Activated T-cell treated with anti-CD3 and anti-CD28 coated beads, Interleukin-2, amount 50 U/mL, for 1 hour (primary cell): Measurements from ENCODE around the gene ADAMTS12.

Experiments
- DNase-seq: peaks from one replicate; pipeline ENCODE4 v3.0.0-alpha.2; 2020

The ADAMTS12 gene

GRCh38 chr5:33696411-33696810 is 195.4 kb downstream of the ADAMTS12 start:
- no peak for DNase-seq

- no peak for DNase-seq
These were observed 198.8 kb downstream of the ADAMTS12 start for GRCh38 chr5:33692980-33693379.

GRCh38 chr5:33691856-33692255 is 199.9 kb downstream of the ADAMTS12 start:
- no peak for DNase-seq

DNA sequence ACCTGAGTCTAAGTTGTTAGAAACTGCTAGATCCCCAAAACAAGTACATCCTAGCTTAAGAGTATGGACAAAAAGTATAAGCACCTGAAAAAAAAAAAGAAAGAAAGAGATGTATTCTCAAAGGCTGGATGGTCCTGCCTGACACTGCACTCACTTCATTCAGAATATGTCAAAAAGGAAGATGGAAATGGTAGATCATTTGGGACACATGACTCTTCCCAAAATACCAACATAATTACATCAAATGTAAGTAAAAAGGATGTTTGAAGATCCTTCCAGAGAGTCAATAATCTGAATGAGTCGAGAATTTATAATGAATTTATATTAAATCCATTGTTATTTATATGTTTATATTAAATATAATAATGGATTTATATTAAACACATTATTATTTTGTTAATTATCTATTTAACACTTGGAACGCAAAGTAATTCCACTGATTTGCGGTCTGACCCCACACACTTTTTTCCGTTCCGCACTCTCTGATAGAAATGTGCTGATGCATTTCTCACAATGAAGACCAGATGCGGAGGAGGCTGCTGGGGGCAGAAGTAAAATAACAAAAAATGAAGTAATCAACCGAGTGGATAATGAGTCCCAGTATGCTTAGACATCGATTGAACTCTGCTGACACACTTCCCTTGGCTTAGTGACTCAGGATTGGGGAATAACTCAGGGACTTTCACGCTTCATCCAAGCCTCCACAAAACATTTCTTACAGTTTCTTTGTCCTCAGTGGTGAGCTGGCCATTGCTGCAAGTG is 201.2 kb downstream of the ADAMTS12 start:
- no peak for DNase-seq

DNA sequence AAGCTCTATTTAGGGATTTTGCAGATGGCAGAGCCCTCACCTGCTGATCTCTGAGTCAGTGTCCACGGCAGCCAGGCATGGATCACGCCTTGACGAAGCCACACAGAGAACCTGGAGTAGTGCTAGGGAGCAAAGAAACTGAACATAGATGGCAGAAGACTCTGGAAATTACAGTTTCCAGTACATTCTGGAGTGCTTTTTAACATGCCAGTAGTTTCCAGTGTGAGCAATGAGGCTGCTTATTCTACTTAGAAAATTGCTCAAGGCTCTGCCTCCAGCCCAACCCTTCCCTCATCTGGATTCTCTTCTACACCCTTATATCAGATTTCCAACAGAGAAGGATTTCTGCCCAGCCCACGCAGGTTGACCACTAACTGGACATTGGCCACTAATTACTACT is 203.3 kb downstream of the ADAMTS12 start:
- no peak for DNase-seq

DNA sequence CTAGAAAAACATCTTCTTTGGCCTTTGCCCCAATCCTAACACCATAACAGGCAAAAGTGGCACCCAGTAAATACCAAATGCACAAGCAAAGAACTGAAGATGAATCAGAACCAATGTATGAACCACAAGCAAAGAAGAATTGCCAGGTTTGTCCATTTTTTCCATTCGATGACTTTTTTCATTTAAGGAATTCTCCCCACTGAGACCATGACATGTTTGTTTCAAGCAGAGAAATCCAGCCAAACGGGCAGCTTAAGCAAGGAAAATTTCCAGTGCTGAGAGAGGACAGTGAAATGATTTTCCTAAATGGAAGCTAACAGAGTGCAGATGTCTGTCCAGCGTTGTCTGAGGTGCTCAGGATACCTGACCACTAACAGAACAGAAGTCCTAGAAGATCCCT is 203.7 kb downstream of the ADAMTS12 start:
- DNase-seq: no peak

DNA sequence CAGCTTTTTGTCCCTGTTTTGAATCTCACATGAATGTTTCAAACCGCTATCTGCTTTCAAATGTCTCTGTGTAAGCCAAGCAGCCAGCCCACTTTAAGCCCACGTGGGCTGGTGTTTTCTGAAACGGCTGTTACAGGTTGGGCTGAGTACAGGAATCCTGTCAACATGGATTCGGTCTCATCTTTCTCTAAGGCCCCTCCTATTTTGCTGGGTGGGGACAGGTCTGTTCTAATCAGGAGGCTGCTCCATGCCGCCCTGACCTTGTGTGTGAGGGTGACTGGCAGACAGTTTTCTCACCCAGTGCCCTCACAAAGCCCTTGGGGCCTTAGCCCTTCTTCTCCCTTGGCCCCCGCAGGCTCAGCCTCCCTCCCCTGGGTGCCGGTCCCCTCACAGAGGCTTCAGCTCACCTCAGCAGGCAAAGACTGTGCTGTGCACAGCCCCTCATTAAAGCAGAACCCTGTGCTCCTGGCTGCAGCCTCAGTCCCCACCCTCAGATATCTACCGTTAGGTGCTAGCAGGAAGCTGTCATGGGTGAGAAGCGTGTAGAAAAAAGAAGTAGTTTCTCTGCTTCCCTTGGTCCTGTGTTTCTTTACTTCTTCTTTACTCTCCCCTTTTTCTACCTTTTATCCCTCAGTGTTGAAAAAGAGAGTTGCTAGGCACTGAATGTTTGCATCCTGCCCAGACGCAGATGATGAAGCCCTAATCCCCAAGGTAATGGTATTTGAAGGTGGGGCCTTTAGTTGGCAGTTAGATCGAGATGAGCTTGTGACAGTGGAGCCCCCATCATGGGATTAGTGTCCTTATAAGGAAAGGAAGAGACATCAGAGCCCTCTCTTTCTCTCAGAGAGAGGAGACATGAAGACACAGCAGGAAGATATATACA is 205.7 kb downstream of the ADAMTS12 start:
- no peak for DNase-seq

- DNase-seq: no peak
These were observed 207.2 kb downstream of the ADAMTS12 start for GRCh38 chr5:33684496-33685159.

GRCh38 chr5:33679791-33680190 is 212.0 kb downstream of the ADAMTS12 start:
- DNase-seq: no peak

- DNase-seq: no peak
These were observed 215.8 kb downstream of the ADAMTS12 start for GRCh38 chr5:33675958-33676464.

- no peak for DNase-seq
These were observed 220.0 kb downstream of the ADAMTS12 start for GRCh38 chr5:33671700-33672291.

DNA sequence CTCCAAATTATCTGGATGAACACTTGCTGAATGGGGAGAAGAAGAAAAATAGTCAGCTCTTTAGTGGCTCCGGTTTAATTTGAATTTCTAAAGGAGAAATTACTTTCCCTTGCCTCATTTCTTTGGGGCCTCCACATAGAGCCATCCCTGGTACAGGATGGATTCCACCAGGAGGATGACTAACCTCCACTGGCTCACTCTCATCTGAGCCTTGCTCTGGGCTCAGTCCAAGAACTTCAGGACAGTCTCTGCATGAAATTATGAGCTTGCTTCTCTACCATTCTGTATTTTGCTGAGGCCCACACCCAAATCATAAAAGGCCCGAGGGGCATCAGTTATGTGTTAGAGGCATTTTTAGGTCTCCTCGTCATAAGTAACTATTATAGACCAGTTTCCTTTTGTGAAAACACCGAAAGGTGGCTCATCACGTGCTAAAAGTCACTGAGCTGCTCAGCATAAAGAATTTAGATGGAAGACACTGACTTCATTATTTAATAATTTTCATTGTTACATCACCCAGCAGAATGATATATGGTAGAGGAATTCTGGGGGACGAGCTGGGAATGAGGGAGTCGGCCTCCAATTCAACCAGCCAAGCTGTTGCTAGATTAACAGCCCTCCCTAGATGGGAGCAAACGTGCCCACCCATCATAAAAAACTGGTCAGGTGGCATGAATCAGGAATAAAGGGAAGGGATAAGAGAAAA is 228.9 kb downstream of the ADAMTS12 start:
- no peak for DNase-seq

DNA sequence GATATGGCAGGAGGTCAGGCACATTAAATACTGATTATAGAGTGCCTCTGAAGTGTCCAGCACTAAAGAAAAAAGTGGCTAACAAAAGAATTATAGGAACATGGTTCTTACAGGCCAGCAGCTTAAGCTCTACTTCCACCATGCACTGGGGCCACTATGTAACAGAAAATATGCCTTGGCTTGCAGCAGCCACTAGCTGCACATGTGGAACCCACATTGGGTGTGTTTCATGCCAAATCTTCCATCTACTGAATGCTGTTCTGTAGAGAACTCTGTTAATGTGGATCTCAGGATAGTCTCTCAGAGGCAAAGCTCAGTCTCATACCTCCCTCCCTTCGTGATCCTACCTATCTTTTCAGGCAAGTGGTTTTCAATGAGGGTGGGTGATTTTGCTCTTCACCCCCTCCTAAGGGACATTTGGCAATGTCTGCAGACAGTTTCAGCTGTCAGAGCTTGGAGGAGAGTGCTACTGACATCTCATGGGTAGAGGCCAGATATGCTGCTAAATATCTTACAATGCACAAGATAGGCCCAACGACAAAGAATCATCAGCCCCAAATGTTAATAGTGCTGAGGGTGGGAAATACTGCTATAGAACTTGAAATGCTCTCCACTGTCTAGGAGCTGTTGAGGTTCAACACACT is 232.1 kb downstream of the ADAMTS12 start:
- DNase-seq: no peak

GRCh38 chr5:33657804-33658440 is 233.9 kb downstream of the ADAMTS12 start:
- no peak for DNase-seq

DNA sequence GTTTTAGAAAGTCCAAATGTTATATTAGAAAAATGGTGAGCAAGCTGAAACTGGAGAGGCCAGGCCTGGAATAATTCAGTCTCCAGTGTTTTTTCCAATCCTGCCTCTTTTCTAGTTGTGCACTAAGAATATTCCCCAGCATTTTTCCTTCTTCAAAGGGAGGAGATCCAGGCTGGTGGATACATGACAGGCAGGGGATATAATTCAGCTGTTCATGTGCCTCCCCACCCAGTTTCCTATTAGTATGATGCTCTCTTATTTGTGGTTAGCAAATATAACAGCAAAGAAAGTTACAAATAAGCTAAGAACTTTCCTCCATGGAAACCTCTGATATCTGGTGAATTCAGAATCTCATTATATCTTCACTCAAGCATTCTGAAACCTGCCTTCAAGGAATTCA is 234.6 kb downstream of the ADAMTS12 start:
- DNase-seq: no peak

- DNase-seq: no peak
These were observed 240.9 kb downstream of the ADAMTS12 start for GRCh38 chr5:33650911-33651310.

DNA sequence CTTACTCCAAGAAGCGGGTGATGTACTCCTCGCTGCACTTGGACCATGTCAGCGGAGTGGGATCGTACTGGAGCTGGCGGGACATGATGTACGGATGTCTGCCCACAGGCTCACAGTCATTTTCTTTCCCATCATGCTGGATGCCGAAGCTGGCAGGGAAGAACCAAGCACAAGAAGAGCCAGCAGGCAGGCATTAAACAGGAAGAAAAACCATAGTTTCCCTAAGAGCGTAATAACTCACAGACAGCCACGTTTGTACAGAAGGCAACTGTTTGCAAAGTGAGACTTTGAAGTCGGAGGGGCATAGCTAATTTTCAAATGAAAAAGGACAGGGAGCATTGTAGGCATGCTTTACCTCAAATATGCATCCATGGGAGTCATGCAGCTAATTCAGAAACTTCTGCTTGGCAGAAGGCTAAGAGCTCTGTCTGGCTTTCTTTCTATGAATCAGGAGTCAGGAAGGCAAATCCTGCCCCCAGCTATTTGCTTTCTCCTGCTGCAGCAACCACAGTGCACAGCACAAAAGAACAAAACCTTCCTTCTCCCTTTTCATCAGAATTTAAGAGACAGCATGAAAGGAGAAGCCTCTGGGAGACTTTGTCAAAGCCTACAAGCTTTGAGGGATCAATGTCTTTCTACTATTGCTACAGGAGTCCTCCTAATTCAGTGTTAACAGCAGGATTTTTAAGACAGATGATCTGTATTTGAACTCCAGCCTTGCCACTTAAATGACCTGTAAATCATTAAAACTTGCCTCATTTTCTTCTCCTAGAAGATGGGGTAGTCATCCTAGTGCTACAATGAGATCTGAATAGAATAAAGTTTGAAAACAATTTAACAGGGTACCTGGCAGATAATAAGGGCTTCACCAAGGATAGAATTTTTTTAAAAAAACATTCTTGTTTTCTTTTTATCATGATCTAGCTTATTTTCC is 242.0 kb downstream of the ADAMTS12 start:
- no peak for DNase-seq

- no peak for DNase-seq
These were observed 249.9 kb downstream of the ADAMTS12 start for GRCh38 chr5:33641744-33642505.

GRCh38 chr5:33639474-33639873 is 252.3 kb downstream of the ADAMTS12 start:
- no peak for DNase-seq
